A549 (cell line): Measurements from ENCODE around the gene STPG4.

ENCODE experiments used
- CBX2 ChIP-seq: fragments of 200-600 bp; sonication (generic); IDR thresholded peaks from 2 replicates; pipeline ENCODE4 v1.6.1; 2016; ENCODE audit warnings: low read depth, mild to moderate bottlenecking, borderline replicate concordance
- CBX8 ChIP-seq: fragments of 200-600 bp; sonication (generic); IDR thresholded peaks from 2 replicates; pipeline ENCODE4 v1.6.1; 2016
- HDAC2 ChIP-seq: fragments of 200-600 bp; sonication (generic); IDR thresholded peaks from 2 replicates; pipeline ENCODE4 v1.6.1; 2016
- HMGXB4 ChIP-seq: fragments of 250-450 bp; sonication (Bioruptor Pico); IDR thresholded peaks from 2 replicates; pipeline ENCODE4 v1.5.0; 2021; ENCODE audit warnings: mild to moderate bottlenecking, moderate library complexity, borderline replicate concordance
- KDM1A ChIP-seq: fragments of 200-600 bp; sonication (generic); IDR thresholded peaks from 2 replicates; pipeline ENCODE4 v1.6.1; 2016; ENCODE audit warnings: low read depth, mild to moderate bottlenecking
- KDM5A ChIP-seq: fragments of 200-600 bp; sonication (generic); IDR thresholded peaks from 2 replicates; pipeline ENCODE4 v1.6.1; 2016; ENCODE audit warnings: antibody characterized with exemption, mild to moderate bottlenecking
- MAFK ChIP-seq: fragments of 450-650 bp; IDR thresholded peaks from 2 replicates; pipeline ENCODE4 v1.6.1; 2014; ENCODE audit not compliant: partially characterized antibody
- RCOR1 ChIP-seq: fragments of 150-350 bp; IDR thresholded peaks from 2 replicates; pipeline ENCODE4 v1.6.1; 2014; ENCODE audit warnings: antibody characterized with exemption, low read length, low read depth
- SREBF2 ChIP-seq: fragments of 450-650 bp; IDR thresholded peaks from 2 replicates; pipeline ENCODE4 v1.6.1; 2014; ENCODE audit warnings: mild to moderate bottlenecking, moderate library complexity
- TF ChIP-seq, protein P1 (sequence below): fragments of >200 bp; sonication (Bioruptor Twin); formaldehyde crosslinking; IDR thresholded peaks from 3 replicates; pipeline ENCODE4 v1.5.1; 2016
- TF ChIP-seq, protein P2 (sequence below): fragments of 200-600 bp; sonication (generic); IDR thresholded peaks from 2 replicates; pipeline ENCODE4 v1.6.1; 2016; ENCODE audit warnings: antibody characterized with exemption, mild to moderate bottlenecking, moderate library complexity
- TF ChIP-seq, protein P3 (sequence below): fragments of 250-450 bp; sonication (Bioruptor Pico); IDR thresholded peaks from 2 replicates; pipeline ENCODE4 v1.5.0; 2020; ENCODE audit warnings: low read depth, mild to moderate bottlenecking, moderate library complexity

- TF ChIP-seq, protein P1, sequence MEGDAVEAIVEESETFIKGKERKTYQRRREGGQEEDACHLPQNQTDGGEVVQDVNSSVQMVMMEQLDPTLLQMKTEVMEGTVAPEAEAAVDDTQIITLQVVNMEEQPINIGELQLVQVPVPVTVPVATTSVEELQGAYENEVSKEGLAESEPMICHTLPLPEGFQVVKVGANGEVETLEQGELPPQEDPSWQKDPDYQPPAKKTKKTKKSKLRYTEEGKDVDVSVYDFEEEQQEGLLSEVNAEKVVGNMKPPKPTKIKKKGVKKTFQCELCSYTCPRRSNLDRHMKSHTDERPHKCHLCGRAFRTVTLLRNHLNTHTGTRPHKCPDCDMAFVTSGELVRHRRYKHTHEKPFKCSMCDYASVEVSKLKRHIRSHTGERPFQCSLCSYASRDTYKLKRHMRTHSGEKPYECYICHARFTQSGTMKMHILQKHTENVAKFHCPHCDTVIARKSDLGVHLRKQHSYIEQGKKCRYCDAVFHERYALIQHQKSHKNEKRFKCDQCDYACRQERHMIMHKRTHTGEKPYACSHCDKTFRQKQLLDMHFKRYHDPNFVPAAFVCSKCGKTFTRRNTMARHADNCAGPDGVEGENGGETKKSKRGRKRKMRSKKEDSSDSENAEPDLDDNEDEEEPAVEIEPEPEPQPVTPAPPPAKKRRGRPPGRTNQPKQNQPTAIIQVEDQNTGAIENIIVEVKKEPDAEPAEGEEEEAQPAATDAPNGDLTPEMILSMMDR = no peak
- TF ChIP-seq, protein P2, sequence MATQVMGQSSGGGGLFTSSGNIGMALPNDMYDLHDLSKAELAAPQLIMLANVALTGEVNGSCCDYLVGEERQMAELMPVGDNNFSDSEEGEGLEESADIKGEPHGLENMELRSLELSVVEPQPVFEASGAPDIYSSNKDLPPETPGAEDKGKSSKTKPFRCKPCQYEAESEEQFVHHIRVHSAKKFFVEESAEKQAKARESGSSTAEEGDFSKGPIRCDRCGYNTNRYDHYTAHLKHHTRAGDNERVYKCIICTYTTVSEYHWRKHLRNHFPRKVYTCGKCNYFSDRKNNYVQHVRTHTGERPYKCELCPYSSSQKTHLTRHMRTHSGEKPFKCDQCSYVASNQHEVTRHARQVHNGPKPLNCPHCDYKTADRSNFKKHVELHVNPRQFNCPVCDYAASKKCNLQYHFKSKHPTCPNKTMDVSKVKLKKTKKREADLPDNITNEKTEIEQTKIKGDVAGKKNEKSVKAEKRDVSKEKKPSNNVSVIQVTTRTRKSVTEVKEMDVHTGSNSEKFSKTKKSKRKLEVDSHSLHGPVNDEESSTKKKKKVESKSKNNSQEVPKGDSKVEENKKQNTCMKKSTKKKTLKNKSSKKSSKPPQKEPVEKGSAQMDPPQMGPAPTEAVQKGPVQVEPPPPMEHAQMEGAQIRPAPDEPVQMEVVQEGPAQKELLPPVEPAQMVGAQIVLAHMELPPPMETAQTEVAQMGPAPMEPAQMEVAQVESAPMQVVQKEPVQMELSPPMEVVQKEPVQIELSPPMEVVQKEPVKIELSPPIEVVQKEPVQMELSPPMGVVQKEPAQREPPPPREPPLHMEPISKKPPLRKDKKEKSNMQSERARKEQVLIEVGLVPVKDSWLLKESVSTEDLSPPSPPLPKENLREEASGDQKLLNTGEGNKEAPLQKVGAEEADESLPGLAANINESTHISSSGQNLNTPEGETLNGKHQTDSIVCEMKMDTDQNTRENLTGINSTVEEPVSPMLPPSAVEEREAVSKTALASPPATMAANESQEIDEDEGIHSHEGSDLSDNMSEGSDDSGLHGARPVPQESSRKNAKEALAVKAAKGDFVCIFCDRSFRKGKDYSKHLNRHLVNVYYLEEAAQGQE = no peak
- no peak for TF ChIP-seq CBX2
- no peak for TF ChIP-seq KDM1A
- TF ChIP-seq SREBF2 = no peak
- TF ChIP-seq RCOR1 = no peak
- no peak for TF ChIP-seq KDM5A
- no peak for TF ChIP-seq MAFK
- TF ChIP-seq, protein P3, sequence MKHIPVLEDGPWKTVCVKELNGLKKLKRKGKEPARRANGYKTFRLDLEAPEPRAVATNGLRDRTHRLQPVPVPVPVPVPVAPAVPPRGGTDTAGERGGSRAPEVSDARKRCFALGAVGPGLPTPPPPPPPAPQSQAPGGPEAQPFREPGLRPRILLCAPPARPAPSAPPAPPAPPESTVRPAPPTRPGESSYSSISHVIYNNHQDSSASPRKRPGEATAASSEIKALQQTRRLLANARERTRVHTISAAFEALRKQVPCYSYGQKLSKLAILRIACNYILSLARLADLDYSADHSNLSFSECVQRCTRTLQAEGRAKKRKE (CRISPR knock-in tag) = no peak
- TF ChIP-seq HDAC2 = no peak
- no peak for TF ChIP-seq HMGXB4 (CRISPR knock-in tag)
- TF ChIP-seq CBX8 = no peak
Measured at GRCh38 chr2:47119001-47119400, 36.1 kb downstream of the STPG4 start.
